CD4-positive, alpha-beta T cell treated with Interleukin-2 at 100 ng/mL for 4 hours (primary cell): ENCODE measurements around the gene ADARB2.

Experiments used
- DNase-seq: peaks from one replicate; pipeline ENCODE4 v3.0.0-alpha.2; 2020; ENCODE audit warnings: low spot score

ADARB2 gene

DNA sequence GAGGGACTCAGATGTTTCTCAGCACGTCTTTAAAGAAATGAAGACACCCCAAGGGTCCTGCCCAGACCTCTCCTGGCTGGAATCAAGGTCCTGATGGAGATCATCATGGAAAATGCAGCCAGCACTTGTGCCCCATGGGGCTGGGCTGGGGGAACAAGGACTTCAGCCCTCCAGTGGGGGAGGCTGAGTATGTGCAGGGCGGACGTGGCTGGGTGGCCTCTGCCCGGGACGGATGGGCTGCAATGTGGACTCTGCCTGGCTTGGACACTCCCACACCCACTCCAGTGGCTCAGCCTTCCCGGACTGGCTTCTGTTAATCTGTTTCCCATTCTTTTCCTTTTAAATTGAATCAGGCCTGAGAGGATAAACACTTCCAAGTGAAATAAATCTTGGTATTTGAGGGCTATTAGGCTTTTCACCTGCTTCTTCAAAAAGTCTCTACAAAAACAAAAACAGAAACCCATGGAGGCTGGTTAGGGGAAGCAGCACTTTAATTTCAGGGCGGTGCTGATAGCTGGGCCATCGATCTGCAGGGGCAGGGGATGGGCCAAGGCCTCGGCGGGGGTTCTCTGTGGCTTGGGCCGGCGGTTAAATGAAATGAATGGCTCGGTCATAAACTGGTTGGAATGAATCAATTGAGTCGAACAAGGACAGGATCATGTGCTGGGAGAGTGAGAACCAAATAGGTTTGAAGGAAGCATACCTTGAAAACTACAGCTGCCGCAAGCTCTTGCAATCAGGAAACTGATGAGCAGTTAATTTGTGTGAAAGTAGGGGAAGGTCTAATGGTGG is 51.4 kb downstream of the ADARB2 start:
- DNase-seq = no peak

DNA sequence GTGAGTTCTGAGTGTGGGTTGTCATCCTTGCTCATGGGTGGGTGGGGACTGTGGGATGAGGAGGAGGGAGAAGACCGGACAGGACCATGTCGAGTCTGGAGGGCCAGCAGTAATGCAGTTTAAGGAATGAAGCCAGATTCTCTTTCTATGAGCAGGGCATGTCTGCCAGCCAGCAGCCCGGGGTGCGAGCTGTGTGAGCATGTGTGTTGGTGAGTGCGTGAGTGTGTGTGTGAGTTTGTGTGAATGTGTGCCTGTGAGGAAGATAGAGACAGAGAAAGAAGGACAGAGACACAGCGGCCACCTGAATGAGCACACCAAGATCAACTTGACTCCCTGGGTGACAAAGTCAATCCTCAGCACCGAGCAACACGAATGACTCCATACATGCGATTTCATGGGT is 52.3 kb downstream of the ADARB2 start:
- no peak for DNase-seq

GRCh38 chr10:1683649-1684048 is 53.7 kb downstream of the ADARB2 start:
- no peak for DNase-seq

- DNase-seq = no peak
These were observed 57.3 kb downstream of the ADARB2 start for GRCh38 chr10:1679821-1680650.

- no peak for DNase-seq
These were observed 59.2 kb downstream of the ADARB2 start for GRCh38 chr10:1678084-1678483.

- no peak for DNase-seq
These were observed 59.9 kb downstream of the ADARB2 start for GRCh38 chr10:1677307-1677939.

GRCh38 chr10:1674501-1674900 is 62.8 kb downstream of the ADARB2 start:
- DNase-seq = no peak

DNA sequence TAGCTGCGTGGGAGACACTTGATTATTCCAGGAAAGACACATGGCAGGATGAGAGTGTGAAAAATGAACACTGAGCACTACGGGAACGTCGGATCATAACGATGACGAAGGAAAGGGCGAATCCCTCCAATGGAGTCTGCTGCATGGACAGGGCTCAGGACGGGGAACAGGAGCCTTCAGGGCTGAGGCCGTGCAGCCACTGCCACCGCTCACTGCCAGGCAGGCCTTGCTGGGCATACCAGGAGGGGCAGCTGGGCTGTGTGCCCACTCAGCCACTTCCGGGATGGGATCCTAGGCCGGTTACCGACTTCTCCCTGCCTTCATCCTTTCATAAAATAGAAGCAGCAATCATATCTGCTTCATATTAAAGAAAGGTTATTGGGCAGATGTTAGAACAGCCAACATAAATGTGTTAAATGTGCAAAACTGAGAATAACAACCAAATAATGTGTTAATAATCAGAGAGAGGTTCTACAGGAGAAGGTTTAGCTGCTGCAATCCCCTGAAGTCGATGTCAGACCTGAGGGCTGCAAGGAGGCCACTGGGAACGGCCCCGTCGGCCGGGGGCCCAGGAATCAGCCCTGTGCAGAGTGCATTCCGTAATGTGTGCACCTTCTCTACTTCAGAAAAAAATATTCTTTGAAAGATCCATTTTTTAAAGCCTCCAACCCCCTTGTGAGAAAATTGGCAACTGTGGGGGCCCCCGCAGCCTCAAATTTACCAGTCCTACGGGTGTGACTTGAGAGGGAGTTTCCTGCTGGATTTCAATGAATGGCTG is 63.6 kb downstream of the ADARB2 start:
- no peak for DNase-seq

GRCh38 chr10:1672001-1672781 is 65.1 kb downstream of the ADARB2 start:
- DNase-seq = no peak

DNA sequence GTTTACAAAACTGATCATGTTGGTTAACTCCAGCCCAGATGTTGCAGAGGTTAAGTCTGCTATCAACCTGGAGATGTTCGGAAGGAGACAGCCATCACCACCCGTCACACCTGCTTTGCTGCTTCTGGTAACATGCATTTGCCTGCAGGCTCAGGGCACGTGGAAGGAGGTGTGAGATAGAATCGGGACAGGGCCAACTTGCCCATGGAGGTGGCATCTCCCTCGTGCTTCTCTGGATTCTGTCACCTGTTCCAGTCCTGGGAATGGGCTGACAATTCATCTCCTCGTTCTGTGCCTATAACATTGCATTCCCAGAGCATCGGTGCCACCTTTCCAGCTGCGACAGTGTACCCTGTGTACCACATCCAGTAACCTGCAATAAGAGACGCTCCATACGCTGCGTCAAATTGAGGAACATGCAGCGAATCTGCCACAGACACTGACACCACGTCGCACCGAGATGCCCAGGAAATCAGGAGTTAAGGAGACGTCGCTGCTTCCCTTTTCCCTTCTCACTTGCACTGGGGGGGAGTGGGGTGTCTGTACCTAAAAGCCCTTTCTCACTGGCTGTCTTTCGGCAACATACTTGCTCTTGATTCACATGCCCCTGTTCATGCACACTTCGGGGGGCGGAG is 65.8 kb downstream of the ADARB2 start:
- DNase-seq = no peak

DNA sequence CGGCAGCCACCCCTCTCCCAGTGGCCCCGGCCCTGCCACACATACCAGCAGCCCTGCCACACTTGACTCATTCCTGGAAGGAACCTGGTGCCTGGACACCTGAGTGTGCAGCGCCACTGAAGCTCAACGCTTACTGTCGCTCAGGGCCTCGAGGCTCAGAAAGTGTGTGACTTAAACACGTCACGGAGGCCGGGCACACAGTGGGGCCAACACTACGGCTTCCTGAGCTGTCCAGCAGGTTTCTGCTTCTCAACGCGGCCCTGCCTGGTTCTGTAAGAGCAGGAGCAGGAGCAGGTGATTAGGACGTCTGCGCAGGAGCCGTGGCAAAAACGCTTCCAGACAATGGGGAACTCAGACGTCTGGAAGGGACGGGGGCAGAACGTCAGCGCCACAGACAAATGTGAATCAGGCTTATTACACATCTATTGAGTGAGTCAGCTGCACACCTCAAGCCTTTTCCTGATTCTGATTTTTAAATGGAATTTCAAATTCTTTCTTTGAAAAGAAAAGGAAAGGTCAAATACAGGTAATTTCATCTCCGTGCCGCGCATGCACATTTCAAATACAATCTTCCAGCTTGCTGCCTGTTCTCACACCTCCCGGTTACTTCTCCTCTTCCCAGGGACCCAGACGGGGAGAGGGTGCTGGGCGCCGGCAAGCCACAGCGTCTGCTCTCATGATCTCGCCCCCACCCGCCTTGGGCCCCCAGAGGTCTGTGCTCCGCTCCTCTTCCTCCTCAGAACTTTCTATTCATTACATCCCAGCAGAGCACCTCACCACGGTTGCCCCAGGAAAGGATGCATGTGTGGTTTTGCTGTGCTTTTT is 66.6 kb downstream of the ADARB2 start:
- DNase-seq = no peak

DNA sequence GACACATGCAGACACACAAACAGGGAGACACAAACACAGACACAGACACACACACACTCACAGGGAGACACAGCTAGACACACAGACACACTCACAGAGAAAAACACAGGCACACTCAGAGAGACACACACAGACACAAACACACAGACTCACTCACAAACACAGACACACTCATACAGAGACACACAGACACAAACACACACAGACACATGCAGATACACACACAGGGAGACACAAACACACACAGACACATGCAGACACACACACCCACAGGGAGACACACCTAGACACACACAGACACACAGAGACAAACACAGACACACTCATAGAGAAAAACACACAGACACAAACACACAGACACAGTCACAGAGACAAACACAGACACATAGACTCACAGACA is 67.9 kb downstream of the ADARB2 start:
- no peak for DNase-seq

DNA sequence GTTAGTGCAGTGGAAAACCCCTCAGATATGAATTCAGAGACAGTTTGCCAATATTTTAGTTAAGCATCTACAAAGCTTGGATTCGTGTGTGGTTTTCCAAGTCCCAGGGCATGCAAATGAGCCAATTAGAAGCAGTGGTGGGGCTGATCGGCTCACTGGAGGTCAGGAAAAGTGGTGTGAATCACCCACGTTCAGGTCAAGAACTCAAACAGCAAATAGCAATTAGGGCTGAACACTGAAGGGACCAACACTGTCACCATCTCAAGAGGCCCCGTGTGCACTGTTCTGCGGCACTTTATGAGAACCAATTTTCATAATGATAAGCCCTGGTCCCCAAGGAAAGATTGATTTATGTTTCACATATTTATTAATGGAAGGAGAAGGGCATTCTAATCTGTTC is 68.9 kb downstream of the ADARB2 start:
- no peak for DNase-seq

DNA sequence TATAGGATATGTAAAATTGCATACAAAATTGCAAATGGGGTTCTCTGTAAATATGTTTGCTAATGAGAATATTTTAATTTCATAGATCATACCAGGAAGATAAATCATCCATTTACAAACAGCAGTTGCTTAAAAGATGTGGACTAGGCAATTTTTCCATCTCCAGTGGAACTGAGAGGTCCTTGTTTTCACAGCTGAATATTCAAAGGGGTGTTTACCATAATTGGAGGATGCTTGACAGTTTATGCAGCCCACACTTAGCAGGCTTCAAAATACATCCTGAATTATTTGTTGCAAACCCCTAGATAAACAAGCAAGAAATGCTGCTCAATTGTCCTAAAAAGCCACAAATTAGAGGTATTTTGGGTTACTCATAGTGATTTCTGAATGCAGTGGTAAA is 69.9 kb downstream of the ADARB2 start:
- no peak for DNase-seq

DNA sequence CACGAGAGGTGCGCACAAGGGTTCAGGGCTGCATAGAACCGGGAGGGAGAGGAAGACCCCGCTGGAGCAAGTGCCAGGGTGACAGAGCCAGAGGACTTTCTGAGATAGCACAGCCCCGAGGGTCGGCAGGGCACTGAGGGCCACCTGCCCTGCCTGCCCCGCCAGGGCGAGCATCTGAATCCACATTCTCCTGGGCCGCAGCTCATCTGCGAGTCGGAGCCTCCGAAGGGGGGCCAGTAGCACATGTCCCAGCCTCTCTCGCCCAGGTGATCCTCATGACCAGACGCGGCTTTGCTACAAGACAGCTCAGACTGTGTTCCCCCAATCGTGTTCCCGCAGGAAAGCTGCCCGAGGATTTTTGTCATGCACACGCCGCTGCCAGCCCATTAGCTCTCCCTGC is 71.2 kb downstream of the ADARB2 start:
- DNase-seq = no peak

- no peak for DNase-seq
These were observed 71.6 kb downstream of the ADARB2 start for GRCh38 chr10:1665681-1666080.

GRCh38 chr10:1665021-1665661 is 72.2 kb downstream of the ADARB2 start:
- DNase-seq = no peak

- no peak for DNase-seq
These were observed 72.9 kb downstream of the ADARB2 start for GRCh38 chr10:1664333-1664964.

DNA sequence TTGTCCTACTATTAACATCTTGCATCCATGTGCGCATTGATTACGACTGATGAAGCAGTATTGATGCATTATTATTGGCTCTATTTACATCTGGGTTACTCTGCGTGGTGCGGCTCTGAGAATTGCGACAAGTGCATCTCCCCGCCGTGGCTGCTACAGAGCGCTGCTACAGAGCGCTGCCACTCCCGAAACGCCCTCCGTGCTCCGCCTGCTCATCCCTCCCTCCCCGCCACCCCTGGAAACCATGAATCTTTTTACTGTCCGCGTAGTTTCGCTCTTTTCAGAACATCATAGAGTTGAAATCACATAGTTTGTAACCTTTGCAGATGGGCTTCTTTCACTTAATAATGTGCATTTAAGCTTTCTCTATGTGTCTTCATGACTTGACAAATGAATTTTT is 74.1 kb downstream of the ADARB2 start:
- no peak for DNase-seq
